K562 treated with DMSO at 1 percent for 12 hours (cell line): Measurements from ENCODE around the gene PNPT1. TPM values are rescaled to one million over a fixed set of nuclear protein-coding genes. Genes with fewer than 3 reads are reported as not detected.

Experiments used
- total RNA-seq: library from RNA; unstranded; fragments of 300-600 nt; gene quantifications from 2 replicates; pipeline ENCODE4 v1.2.3, GENCODE V29; 2022; ENCODE audit not compliant: insufficient read depth

The PNPT1 gene
- total RNA-seq = 5.3 and 10.3 TPM in 2 replicates

DNA sequence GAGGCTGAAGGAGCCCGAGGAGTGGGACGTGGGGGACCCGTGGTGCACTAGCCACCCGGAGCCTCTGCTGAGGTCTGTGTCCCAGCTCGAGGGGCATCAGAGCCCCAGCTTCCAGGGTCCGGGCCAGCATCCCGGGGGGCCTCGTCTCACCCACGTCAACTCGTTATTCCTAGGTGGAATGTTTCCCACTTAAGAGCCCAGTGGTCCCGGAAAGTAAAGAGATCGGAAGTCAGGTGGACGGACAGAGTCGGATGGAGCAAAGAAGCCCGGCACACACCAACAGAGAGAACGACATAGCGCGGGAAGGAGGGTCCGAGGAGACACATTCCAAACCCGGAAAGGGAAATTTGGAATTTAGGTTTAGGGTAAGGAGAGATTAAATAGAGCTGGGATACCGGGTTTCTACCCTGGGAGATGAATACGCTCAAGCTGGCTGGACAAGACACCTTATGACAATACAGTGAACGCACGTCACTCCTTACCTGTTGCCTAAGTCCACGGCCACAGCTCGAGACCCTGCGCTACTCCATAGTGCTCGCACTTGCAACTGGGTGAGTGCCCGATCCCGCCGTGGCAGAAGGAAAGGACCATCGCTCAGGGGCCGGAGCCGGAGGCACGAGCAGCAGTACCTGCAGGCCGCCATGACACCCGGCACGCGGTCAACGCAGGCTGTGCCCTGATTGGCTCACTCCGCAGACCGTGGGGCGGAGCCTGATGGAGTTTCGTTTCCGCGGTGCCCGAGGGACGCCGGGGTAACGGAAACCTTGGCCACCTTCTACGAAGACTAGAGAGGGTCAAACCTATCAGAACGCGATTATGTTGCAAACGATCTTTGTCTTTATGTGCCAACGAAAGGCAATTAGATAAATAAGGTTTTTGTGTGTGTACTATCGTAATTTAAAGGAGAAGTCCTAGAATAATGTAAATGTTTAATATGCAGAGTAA is at the start of gene PNPT1:
Gene PNPT1 (minus strand): TSS at position 664 of the 945 bp plus-strand sequence. CDS start 21 bp downstream, at position 643.

DNA sequence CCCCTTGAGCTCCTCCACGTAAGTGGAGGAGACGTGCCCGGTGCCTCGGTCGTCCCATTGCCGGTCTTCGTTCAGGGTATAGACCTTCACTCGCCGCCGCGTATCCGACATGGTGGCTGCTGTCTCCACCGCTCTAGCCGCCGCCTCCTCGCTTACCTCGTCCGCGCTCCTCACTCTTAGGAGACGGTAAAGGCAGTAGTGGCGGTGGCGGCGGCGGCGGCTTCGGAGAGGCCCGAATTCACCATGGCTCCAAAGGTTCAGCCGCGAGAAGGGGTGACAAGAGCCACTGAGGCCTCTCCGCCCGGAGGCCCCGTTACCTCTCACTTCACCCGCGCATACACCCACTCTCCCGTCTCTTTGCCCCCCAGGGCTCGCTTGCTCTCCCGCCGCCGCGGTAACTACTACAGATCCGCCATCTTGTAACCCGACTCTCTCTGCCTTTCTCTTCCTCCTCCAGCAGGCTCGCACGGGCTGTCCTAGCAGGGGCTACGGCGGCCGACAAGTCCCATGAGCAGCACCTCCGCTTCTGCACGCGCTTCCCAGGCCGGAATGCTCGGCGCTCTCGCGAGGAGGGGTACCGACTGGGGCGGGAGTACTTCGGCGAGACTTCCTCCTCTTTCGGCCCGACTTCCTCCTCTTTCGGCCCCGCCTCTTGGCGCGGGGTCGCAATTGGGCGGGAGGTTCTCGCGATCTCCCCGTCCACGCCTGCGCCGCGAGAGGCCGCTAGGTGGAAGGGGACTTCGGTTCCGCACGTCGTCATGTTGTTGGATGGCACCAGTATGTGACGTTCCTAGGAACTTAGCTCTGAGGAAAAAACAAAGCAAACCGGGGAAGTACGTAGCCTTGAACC is 76.2 kb downstream of the PNPT1 start, which contains the start of gene PPP4R3B:
Gene PPP4R3B (minus strand): TSS at position 448 of the 850 bp plus-strand sequence. CDS start 337 bp downstream, at position 111.

Other genes with a start within 250 kb of the PNPT1 start
- gene CFAP36, start 174.1 kb downstream of the PNPT1 start, total RNA-seq = 21.8 TPM in 2 replicates
- gene PPP4R3B, start 76.2 kb downstream of the PNPT1 start, total RNA-seq = 10.3 and 36.8 TPM in 2 replicates
- gene EFEMP1, start 229.9 kb upstream of the PNPT1 start, total RNA-seq = not detected in 2 replicates